ENCODE measurements around the gene P2RY11.

Gene P2RY11

DNA sequence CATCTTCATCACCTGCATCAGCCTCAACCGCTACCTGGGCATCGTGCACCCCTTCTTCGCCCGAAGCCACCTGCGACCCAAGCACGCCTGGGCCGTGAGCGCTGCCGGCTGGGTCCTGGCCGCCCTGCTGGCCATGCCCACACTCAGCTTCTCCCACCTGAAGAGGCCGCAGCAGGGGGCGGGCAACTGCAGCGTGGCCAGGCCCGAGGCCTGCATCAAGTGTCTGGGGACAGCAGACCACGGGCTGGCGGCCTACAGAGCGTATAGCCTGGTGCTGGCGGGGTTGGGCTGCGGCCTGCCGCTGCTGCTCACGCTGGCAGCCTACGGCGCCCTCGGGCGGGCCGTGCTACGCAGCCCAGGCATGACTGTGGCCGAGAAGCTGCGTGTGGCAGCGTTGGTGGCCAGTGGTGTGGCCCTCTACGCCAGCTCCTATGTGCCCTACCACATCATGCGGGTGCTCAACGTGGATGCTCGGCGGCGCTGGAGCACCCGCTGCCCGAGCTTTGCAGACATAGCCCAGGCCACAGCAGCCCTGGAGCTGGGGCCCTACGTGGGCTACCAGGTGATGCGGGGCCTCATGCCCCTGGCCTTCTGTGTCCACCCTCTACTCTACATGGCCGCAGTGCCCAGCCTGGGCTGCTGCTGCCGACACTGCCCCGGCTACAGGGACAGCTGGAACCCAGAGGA, 2.6 kb downstream of the P2RY11 start:
- DNase-seq: peak; percentile 43

DNA sequence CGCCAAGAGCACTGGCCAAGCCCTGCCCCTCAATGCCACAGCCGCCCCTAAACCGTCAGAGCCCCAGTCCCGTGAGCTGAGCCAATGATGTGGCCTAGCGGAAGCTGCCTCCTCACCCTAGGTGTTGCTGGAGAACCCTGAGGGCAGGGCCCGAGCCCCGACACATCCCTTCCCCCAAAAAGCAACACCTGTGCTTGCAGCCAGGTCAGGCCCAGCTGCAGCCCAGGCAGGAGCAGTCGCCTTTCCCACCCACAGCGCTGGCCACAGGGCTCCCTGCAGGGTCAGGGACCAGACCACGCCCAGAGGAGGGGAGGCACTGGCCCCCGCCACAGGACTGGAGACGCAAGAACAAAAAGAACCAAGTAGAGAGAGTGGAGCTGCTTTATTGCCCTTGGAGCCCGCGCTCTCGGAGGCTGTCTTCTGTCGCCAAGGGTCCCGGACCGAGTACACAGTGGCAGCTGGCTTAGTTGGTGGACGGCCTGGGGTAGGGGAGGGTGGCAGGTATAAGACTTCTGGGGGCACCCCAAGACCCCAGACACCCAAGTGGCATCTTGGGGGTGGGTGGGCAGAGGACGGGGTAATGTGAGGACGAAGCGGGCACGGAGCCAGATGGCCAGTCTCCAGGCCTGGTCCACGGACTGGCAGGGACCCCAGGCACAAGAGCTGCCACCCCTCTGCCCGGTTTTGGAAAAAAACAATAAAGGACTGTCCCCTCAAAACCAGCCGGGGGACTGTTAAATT, 3.3 kb downstream of the P2RY11 start:
- peak; percentile 37 for DNase-seq

DNA sequence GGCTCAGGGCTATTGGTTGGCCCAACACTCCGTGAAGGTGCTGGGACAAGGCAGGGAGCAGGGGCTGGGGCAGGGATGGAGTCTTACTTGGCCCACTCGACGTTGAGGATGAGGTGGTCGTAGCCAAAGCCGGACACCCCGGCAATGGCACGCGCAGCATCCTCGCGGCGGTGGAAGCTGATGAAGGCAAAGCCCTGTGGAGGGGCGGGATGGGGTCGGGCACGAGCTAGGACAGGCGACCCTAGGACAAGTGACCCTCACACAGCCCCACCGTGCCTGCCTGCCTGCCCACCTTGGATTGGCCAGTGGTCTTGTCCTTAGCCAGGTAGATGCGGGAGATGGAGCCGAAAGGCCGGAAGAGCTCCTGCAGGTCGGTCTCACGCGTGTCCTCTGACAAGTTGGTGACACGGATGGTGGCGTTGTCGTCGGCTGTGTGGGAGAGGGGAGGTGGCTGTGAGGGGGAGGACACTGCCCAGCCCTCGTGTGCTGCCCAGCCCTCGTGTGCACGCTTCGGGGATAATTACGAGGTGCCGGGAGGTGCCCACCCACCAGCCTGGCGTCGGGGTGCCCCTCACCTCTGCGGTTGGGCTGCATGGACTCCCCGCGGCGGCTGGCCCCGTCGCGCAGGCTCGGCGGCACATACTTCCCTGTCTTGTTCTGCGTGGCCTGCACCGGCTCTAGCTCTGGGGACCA, 4.0 kb downstream of the P2RY11 start:
- peak; percentile 30 for DNase-seq

DNA sequence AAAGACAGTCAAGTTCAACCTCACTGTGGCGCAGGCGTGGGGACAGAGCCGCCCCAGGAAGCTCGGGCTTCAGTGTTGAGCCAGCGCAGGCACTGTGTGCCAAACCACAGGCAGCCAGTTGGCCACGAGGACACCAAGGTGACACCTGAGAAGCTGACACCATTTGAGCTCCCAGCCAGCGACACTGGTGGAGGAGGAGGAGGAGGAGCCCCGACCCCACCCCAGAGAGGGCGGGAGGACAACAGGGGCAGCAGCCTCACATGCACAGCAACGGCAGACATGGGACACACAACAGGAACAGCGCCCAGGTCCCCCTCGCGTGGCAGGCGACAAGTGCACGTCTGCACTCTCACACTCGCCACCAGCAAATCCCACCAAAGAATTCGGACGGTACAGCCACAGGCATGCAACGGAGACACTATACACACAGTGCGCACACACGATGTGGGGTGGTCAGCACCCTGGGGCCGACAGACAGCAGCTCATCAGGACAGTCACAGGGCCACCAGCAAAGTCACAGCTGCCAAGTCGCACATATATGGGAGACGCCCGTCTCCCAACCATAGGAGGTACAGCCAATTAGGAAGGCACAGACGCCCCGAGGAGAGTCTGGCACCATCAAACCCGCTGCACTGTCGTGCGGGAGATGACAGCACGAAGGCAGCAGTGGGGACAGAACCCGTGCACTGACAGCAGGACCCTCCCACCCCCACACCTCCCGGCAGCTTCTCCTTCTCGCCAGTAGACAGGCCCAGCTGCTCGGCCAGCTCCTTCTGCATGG, 4.8 kb downstream of the P2RY11 start:
- DNase-seq: no peak

DNA sequence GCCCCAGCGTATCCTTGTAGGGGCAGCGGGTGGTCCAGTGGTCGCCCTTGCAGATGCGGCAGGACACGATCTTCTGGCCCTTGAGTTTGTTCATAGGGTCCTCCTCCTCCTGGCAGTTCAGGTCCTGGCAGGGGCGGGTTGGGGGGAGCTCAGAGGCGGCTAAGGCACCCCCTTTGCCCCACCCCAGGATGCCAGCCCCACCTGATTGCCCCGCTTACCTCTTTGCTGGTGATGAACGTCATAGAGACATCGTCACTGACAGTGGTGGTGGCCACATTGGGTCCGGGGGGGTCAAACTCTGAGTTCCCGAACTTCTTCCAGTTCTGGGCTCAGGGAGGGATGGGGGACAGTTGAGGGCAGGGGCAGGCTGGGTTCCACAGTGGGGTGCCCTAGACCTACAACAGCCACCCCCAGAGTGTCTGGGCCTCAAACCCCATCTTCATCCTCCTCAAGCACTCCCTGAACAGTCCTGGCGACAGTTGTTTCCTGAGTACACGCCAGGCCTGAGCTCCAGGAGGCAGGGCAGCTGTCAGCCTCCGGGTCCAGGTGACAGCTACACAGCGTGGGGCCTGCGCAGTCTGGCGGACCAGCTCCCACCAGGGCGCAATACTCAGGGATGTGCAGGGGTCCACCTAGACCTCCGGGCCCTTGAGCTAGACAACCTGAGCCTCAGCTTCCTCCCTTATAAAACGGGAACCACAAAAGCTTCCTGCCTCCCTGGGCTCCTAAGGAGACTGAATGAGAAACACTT, 5.5 kb downstream of the P2RY11 start:
- DNase-seq: no peak

DNA sequence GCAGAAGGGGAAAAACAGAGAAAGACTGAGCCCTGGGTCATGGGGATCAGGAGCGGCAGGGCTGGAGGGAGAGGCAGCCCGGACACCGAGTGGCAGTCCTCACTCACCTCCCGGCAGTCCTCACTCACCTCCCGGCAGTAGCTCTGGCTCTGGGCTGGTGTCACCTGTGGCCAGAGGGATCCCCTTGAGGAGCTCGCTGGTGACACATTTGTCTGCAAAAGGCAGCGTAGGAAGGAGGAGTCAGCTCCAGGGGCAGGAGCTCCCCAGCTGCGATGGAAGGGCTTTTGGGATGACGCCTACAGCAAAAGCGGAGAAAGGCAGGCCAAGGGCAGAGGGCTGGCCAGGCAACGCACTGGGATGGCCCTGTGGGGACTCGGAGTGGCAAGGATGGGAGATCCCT, 7.5 kb downstream of the P2RY11 start:
- peak; percentile 48 for DNase-seq

DNA sequence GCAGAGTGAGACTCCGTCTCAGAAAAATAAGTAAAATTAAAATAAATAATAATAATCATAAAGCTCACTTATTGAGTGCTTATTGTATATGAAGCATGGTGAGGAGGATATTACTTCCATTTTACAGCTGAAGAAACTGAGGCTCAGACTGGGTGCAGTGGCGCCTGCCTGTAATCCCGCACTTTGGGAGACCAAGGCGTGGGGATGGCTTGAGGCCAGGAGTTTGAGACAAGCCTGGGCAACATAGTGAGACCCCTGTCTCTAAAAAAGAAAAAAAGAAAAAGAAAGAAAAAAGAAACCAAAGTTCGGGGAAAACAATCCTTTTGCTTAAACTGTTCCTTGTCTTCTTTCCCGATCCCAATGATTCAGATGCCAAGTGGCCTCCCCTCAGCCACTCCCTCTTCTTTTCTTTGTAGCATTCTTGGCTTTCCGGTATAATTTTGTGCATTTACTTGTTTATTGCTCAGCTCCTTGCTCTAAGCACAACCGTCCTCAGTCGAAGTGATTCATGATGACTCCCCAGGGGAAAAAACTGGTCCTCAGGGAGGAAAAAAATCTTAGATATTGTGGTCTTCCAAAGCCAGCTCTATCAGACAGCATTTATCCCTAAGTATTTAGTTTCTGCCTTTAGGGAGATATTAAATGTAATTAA, 9.2 kb downstream of the P2RY11 start:
- DNase-seq: no peak

DNA sequence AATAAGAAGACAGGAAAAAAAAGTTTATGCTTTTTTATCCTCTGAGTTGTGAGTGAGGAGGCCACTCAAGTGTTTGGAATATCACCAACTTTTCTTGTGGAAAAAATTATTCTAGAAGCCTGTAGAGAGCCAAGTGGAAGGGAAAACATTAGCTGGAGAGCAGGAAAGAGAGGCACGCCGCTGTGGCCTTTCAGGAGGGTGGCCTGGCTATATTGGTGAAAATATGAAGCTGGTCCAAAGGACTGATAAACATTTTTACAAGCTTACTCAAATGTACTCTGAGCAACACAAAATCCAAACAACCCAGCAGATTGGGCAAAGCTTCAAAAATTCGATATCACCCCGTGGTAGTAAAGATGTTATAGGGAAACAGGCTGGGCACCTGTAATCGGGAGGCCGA, 10.6 kb downstream of the P2RY11 start:
- DNase-seq: no peak

DNA sequence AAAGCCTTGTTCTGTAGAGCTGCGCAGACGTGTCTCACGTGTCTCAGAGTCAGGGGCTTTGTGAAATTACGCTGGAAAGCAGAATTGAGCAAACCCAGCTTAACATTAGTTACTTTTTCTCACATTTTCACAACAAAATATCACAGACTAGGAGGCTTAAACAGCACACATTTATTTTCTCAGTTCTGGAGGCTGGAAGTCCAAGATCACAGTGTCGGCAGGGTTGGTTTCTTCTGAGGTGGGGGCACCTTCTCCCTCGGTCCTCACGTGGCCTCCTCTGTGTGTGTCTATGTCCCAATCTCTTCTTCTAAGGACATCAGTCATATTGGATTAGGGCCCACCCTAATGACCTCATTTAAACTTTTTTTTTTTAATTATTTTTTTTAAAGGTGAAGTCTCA, 12.9 kb downstream of the P2RY11 start:
- DNase-seq: no peak

DNA sequence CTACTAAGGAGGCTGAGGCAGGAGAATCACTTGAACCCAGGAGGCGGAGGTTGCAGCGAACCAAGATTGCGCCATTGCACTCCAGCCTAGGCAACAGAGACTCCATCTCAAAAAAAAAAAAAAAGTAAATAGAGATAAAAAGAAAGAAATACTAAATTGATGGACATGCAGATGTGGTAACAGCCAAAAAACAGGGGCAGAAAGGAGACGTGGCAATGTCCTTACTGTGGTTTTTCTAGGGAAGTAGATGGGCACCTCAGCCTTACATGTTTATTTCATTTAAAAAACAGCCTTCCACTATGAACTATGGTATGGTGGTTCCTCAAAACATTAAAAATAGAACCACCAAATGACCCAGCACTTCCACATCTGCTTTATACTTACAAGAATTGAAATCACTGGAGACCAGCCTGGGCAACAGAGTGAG, 14.7 kb downstream of the P2RY11 start:
- DNase-seq: no peak

DNA sequence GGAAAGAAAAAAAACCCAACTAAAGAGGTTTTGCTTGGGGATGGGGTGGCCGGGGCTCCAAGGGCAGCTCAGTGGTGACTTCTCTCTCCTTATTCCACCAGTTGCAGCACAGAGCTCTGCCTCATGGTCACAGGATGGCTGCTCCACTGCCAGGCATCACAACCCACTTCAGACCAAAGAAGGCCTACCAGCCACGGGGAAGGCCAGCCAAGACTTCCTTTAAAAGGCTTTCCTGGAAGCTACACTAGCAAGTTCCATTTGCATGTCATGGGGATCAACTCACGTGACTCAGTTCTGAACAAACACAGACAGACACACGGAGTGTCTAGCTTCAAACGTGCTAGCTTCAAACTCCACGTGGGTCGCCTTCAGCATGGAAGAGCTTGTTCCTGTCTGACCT, 21.4 kb downstream of the P2RY11 start:
- DNase-seq: no peak

DNA sequence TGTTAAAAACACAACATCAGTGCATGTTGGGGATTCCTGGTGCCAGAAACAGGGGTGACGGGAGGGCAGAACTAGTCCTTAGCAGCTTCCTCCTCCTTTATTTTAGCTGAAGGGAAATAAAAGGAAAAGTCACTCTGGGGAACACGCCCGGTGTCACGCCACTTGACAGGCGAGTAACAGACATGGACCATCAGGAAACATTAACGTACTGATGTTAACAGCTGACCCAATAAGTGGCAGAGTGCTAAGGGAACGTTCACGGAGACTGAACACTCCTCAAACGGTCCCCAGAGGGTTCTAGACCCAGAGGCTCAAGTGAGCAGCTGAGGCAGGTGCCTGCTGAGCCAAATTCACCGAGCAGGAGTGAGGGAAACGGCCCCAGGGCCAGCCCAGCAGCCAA, 22.1 kb downstream of the P2RY11 start:
- no peak for DNase-seq

DNA sequence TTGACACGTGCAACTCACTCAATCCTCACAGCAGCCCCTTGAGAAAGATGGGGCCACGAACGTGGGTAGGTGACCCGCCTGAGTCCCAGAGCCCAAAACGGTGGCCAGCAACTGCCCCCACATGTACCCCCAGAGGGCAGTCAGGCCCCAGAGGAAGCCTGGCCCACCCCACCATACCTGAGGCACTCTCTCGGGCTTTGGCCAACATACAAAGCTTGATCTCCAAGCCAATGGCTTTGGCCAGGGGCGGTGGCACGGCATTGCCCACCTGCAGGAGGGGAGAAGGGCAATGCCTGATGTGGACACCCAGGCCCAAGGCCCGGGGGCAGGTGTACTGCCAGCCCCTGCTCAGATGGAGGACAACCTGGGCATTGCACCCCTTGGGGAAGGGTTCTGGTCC, 22.5 kb downstream of the P2RY11 start:
- no peak for DNase-seq

DNA sequence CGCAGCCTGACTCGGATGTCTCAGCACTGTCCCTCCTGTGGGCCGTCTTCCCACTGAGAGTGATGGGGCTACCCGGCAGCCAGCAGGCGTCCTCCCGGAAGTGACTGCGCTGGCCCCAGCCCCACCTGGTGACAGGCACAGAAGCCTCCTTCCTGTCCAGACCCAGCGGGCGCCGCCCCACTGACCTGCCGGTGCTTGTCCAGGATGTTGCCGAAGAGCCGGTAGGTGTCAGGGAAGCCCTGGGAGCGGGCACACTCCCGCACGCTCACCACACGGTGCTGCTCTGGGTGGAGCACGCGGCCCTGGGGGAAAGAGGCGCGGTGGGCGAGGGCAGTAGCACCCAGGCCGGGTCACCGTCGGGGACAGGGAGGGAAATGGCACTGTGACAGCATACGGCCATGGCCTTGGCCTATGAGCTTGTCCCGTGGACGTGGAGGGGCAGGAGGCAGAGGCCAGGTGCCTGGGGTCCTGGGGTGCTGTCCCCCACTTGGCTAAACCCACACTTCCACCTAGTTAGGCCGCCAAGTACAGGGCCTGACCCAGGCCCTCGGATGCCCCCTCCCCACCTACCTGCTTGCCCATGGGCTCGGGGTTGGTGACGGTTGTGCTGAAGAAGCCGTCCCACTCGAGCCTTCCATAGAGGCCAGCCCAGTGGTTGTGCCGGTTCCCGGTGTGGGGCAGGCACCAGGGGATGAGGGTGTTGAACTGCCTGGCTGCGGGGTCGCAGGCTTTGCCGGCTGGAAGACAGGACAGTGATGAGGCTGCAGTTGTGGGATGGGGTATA, 24.2 kb downstream of the P2RY11 start:
- no peak for DNase-seq

DNA sequence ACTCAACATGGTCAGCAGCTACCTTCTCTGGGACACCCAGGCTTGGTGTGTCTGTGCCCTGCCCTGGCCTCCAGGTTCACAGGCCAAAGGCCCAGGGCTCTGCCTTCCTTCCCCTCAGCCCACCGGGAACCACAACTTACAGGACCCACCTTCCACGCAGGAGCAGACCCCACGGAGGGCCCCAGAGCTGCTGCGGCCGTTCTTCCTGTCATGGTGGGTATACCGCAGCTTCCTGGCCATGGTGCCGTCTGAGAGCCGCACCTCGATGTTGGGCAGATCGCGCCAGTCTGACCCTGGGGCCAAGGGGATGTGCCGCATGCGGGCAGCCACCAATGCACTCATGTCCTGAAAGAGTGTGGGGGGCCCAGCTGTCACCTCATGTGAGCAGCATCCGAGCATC, 25.4 kb downstream of the P2RY11 start:
- DNase-seq: no peak

DNA sequence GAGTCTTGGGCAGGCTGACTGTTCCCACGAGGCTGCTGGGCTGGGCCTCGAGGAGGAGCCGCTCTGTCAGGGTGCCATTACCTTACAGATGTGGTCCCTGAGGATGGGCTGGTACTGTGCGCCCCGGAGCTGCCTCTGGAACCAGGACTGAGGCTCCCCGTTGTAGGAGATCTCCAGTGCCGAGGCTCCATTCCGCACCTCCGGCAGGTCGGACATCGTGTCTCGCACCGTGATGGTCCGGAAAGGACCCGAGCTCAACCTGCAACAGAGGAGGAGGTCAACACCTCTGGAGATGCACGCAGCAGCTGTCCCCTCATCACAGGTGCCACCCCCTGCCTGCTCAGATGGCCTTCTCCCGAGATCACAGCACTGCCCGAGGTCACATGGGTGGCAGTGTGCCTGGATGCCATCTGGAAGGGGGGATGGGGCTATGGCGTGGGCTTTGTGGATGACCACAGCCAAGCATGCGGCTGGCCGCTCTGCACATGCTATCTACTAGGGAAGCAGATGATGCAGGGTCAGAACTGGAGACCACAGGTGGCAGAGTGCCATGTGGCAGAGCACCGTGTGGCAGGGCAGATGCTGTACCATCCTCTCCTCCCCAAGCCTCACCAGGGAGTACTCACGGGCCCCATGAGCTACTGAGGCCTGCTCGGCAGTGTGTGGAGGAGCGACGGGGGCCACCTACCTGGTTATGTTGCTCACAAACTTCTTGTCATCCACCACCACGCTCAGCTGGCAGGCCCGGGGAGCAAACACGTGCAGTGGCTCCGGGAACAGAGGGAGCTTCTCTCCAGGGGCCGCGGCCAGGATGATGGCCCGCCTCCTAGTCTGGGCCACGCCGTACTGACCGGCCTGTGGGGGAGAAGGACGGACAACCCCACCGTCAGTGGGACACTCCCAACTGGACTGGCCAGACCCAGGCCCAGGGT, 26.5 kb downstream of the P2RY11 start:
- DNase-seq: no peak

DNA sequence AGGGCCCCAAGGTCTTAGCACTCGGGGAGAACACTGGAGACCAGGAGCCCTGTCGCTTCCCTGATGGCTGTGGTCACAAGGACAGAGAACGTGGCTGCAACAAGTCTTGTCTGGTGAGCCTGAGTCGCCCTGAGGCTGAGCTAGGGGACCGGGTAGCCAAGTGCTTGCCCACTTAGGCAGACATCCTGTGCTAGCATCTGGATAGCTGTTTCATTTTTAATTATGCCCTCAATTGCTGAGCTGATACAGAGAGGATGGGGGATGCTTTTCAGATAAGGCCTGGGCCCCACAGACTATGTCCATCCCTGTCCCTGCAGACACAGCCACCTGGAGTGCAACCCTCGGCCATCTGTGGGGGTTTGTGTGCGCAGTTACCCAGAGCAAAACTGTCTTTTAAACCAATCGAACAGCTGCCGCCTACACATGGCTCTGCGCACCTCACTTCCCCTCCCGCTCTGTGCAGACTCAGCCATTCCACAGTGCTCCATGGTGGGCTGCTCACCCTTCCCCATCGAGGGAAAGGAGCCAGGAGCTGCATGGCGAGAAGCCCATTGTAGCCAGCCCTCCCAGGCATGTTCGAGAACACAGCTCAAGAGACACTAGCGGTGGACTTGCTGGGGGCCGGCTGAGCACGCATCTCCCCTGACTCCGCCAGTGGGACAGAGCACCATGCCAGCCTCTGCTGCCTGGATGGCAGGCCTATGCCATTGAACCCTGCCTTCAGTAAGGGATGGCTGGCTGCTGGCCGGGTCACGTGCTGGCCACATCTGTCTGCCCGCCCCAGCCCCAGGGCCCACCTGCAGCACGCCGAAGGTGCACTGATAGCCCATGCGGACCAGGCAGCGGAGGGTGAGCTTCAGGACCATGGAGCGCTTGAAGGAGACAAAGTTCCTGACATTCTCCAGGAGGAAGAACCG, 27.6 kb downstream of the P2RY11 start:
- DNase-seq: no peak

DNA sequence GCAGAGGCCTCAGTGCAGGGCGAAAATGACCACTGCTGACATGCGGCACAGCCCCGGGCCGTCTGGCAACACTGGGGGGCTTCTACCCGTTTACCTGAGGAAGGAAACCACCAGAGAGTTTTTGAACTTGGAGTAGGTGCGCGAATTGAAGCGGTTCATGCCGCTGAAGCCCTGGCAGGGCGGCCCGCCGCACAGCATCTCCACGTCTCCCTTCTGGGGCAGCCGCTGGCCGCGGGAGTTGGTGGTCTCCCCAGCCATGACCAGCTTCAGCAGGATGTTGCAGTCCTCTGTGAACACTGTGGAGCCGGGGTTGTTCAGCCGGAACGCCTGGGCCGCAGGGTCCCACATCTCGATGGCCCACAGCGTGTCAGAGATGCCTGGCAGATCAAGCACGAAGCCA, 28.5 kb downstream of the P2RY11 start:
- no peak for DNase-seq

DNA sequence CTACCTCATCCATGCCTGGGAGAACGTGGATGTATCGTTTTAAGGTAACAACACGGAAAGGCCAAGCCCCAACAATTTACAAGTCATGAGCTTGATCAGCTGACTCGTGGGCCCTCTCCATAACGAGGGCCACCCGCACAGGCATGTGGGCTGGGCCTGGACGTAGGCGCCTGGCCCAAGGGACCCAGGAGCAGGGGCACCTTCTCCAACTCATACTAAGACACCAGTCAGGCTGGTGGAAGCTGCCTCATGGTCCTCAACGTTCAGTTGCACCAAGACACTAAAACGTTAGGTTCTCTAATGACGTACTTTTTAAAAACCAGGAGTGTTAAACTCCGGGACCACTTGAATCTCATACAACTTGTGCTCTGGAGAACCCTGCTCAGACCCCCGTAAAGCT, 30.0 kb downstream of the P2RY11 start:
- DNase-seq: no peak
